ENCODE measurements around the gene MPO.

GRCh38 chr17:58247511-58248363 lies 33.0 kb downstream of the MPO start:
- TF ChIP-seq CTCF (IDR thresholded peaks at IDR 0.05) (no peak), CREB1 (CRISPR knock-in tag; IDR thresholded peaks at IDR 0.05) (no peak), STAT6 (CRISPR knock-in tag; conservative IDR thresholded peaks at IDR 0.05; ENCODE audit: low read depth) (no peak), MAX (CRISPR knock-in tag; IDR thresholded peaks at IDR 0.05) (no peak), CDX4 (CRISPR knock-in tag; IDR thresholded peaks at IDR 0.05; ENCODE audit: borderline replicate concordance) (no peak), ZNF121 (CRISPR knock-in tag; IDR thresholded peaks at IDR 0.05) (no peak), ZNF232 (CRISPR knock-in tag; IDR thresholded peaks at IDR 0.05) (no peak), SMAD3 (CRISPR knock-in tag; IDR thresholded peaks at IDR 0.05; ENCODE audit: borderline replicate concordance) (no peak), ETV6 (CRISPR knock-in tag; IDR thresholded peaks at IDR 0.05) (no peak), NR3C1 (CRISPR knock-in tag; conservative IDR thresholded peaks at IDR 0.05; ENCODE audit: low read depth) (no peak), ATF3 (CRISPR knock-in tag; conservative IDR thresholded peaks at IDR 0.05) (no peak), E2F4 (CRISPR knock-in tag; IDR thresholded peaks at IDR 0.05; ENCODE audit: borderline replicate concordance, low read depth) (no peak)
